HG03139 (cell line): ENCODE measurements around the gene VPS26C.
A peak's percentile ranks its signal among the peaks of the same experiment; 100 is the strongest.
"Not testable (repeated sequence)": the region's sequence is repeated elsewhere in the genome, so short reads cannot be mapped to it uniquely, and the experiment has no call there.

ENCODE experiments used
- ATAC-seq: cut with Tn5 transposase; IDR thresholded peaks from one replicate; pipeline ENCODE4 v1.9.1; 2021; ENCODE audit not compliant: unreplicated experiment

Gene VPS26C

DNA sequence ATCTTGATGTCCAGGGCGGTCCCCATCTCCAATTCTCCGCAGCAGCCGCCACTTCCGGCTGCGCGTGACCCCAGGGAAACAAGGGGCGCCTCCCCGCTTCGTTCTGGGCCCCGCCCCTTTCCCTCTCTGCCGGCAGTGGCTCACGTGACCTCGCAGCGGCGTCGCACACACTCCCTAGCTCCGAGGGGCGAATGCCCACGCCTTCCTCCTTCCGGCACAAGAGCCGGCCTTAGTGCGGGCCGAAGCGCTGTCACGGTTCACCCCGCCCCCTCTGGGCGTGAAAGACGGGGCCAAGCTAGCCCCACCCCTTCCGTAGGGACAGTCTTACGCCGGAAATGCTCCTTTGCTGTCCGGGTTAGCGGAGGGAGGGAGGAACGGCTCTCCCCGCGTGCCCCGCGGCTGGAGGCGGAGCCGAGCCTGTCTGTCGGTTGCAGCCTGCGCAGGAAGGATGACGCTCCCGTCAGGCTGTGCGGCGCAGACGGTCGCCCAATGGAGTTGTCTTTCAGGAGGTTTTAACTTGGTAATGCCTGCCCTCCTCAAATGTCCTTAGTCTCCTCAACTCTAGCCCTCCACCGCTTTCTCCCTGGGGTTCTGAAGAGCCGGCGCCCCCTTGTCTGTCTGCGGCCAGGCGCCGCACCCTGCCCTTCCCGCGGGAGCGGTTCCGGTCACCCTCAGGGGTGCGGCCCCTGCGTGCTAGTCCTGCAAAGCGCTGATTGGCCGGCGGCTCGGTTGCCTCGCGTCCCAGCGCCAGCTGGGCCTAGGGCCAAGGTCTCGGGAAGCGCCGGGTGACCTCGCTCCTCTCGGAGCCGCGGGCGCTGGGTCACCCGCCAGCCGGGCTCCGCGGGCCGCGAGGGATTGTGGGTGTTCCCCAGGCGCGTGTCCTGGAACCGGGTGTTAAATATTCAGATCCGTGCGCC is at the start of gene VPS26C:
Gene VPS26C (minus strand): TSS at position 66 of the 917 bp plus-strand sequence. CDS start 40 bp downstream, at position 26.
- ATAC-seq, result peak; percentile 85

DNA sequence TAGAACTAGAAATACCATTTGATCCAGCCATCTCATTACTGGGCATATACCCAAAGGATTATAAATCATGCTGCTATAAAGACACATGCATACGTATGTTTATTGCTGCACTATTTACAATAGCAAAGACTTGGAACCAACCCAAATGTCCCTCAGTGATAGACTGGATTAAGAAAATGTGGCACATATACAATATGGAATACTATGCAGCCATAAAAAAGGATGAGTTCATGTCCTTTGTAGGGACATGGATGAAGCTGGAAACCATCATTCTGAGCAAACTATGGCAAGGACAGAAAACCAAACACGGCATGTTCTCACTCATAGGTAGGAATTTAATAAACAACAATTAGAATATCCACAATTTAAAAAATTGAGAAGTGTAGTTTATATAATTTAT is 48.9 kb upstream of the VPS26C start:
- ATAC-seq, result not testable (repeated sequence)

DNA sequence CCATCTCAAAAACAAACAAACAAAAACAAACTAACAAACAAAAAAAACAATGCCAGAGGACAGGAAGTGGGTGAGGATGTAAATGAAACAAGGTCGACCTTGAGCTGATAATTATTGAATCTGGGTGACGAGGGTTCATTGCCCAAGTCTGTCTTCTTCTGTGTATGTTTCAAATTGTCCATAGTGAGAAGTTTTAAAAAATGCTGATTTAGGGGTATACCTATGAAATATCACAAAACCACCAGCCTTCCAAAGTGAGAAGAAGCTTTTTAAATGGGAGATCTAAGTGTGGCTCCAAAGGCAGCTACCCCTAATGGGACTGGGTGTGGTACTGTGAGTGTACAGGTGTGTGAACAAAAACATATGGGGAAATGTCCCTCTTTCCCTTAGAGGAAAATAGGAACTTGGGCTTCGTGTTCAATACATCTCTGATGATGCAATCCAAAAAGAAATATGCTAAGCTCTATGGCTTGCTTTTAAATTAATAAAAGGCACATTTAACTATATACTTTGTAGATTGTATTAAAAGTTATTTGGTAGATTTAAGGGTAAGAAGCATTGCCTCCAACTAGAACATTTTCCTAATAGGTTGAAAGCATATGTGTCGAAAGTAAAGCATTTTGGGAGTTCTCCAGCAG is 33.1 kb upstream of the VPS26C start:
- no peak for ATAC-seq

DNA sequence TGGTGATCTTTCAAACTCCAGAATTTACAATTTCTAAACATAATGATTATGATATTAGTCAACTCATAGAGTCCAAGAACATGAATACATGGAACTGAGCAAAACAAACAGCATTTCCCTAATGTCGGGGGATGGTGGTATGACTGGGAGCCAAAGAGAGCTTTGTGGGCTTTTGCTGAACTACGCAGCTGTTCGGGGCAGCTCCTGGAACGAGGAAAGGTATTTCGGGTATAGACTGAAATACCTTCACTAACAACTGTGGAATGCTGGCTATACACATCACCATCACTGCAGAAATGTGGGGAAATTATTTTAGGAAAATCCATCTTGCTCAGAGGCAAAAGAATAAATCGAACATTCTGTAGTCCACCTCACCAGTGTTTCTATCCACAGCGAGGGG is 30.2 kb upstream of the VPS26C start:
- no peak for ATAC-seq

DNA sequence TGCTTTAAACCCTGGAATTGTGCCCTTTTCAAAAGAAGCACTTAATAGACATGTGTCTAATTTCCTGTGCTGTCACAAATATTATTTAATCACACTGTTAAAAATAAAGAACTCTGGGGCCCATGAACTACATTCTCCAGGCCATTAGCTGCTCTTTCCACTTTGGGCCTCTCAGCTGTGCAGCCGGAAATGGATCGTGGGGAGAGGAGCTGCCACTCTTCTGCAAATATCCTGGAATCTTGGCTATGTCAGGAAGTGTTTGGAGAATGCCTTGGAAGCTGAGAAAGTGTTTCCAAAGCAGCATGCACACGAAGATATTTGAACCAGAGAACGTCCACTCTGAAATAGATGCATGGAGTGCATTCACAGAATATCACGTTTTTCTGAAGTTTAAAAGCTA is 27.5 kb upstream of the VPS26C start:
- no peak for ATAC-seq

DNA sequence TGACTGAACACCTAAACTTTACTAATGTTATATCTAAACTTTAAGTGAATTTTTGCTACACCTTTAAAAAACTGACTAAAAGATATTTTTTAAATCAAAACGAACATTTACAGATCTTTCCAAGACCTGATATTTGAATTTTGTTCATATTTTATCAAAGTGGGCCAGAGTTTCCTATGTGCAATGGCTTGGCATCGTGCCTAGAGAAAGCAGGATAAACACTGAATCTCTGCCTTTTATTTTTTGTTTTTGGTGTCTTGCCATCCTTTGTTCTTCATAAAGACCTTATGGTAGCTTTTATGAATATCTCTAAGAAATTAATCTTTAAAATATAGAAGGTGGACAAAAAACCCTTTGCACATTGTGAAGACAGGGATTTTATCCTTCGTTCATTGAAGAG is 25.8 kb upstream of the VPS26C start:
- ATAC-seq, result no peak

DNA sequence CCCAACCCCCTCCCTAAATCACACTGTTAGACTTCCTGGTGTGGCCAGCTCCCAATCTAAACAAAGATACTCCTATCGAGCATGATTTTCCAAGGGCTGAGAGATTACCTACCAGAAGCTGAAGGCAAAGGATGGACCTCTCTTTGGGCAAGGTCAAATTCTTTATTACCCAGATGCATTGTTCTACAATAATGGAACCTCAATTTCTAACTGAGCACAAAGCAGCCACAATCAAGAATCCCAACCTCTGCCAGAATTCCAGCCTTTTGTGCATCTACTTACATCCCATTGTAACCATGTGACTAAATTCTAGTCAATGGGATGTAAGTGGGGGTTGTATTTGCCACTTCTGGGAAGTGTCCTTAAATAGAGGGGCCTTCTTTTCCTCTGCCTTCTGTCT is 24.9 kb upstream of the VPS26C start:
- no peak for ATAC-seq

DNA sequence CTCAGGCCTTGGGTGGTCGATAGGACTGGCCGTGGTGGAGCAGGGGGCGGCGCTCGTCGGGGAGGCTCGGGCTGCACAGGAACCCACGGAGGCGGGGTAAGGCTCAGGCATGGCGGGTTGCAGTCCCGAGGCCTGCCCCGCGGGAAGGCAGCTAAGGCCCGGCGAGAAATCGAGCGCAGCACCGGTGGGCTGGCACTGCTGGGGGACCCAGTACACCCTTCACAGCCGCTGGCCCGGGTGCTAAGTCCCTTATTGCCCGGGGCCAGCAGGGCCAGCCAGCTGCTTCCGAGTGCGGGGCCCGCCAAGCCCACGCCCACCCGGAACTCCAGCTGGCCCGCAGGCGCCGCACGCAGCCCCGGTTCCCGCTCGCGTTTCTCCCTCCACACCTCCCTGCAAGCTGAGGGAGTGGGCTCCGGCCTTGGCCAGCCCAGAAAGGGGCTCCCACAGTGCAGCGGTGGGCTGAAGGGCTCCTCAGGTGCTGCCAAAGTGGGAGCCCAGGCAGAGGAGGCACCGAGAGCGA is 16.1 kb upstream of the VPS26C start:
- not testable (repeated sequence) for ATAC-seq

DNA sequence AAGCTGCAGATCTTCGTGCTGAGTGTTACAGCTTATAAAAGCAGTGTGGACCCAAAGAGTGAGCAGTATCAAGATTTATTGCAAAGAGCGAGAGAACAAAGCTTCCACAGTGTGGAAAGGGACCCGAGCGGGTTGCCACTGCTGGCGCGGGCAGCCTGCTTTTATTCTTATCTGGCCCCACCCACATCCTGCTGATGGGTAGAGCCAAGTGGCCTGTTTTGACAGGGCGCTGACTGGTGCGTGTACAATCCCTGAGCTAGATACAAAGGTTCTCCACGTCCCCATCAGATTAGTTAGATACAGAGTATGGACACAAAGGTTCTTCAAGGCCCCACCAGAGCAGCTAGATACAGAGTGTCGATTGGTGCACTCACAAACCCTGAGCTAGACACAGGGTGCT is 15.5 kb upstream of the VPS26C start:
- not testable (repeated sequence) for ATAC-seq

DNA sequence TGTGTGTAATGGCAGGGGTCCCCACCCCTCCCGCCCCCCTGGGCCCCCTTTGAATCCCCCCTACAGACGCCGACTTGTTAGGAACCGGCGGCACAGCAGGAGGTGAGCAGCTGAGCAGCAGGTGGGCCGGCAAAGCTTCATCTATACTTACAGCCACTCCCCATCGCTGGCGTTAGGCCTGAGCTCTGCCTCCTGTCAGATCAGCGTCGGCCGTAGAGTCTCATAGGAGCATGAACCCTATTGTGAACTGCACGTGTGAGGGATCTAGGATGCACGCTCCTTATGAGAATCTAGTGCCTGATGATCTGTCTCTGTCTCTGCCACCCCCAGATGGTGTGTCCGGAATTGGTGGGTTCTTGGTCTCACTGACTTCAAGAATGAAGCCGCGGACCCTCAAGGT is 14.9 kb upstream of the VPS26C start:
- no peak for ATAC-seq

DNA sequence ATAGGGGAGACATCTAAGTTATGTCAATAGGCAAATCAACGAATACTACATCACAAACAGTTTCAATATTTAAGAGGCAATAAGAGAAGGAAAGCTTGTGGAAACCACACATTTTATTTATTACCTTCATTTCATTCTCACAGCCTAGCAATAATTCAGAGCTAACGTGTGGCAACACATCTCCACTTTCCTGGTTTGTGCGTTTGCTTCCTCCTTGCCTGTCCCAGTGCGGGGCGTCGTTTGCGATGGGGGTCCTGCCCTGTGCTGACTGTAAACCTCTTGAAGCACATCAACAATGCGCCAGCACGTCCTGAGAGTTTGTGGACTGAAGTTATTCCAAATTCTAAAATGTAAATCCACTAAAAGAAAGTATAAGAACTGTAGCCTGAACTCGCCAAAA is 14.4 kb upstream of the VPS26C start:
- no peak for ATAC-seq

DNA sequence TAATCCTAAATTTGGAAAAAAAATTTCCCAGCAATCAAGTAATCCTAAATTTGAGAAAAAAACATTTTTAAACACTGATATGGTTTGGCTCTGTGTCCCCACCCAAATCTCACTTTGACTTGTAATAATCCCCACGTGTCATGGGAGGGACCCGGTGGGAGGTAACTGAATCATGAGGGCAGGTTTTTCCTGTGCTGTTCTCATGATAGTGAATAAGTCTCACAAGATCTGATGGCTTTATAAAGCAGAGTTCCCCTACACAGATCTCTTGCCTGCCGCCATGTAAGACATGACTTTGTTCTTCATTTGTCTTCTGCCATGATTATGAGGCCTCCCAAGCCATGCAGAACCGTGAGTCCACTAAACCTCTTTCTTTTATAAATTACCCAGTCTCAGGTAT is 12.1 kb upstream of the VPS26C start:
- ATAC-seq, result not testable (repeated sequence)

DNA sequence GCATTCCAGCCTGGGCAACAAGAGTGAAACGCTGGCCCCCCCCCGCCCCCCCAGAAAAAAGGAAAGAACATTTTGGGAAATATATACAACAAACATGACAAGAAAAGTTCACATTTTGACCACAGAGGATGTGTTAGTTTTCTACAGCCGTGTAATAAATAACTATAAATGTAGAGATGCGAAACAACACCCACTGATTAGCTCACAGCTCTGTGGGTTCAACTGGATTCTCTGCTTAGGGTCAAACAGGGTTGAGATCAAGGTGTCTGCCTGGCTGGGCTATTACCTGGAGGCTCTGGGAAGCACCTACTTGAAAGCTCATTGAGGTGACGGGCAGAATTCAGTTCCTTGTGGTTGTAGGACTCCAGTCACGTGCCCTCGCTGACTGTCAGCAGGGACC is 11.1 kb upstream of the VPS26C start:
- ATAC-seq, result no peak

DNA sequence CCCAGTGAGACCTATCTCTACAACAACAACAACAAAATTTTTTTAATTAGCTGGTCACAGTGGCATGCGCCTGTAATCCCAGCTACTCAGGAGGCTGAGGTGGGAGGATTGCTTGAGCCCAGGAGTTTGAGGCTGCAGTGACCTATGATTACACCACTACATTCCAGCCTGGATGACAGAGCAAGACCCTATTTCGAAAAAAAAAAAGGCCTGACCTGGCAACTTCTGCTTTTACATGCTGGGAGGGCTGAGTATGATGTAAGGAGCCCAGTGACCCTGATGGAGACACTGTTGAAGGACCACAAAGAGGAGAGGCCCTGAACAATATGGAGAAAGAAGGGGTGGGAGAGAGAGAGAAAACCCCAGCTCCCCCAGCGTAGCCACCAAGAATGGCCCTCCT is 9.2 kb upstream of the VPS26C start:
- ATAC-seq, result no peak

DNA sequence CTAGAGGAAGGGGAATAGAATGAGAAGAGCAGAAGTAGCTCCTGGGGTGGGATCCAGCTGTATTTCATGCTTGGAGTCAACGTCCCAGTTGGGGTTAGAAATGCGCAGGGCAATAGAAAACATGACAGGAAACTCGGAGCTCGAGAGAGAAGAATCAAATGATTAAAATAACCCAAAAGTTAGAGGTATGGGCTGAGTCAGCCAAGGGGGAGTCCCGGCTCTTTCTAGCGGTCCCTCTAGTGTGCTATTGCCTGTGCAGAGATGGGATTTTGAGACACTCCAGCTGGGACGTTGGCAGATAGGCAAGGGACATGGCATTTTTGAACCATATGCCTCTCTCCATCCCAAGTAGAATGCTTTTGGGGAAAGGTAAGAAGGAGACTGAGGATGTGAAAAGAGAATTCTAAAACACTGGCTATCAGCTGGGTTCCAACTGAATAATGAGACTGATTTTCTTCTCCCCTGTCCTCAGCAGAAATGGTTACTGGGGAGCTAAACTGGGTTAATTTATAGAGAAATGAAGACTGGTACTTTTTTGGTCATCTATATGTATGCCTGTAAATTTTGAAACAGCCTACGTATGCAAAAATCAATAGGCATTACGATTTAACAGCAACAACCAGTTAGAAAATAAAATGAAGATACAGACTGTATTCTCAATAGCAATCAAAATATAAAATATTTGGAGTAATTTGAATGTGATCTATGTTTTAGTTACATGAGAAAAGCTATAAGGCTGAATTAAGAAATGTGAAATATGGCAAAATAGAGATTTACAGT is 7.0 kb upstream of the VPS26C start:
- ATAC-seq, result no peak

DNA sequence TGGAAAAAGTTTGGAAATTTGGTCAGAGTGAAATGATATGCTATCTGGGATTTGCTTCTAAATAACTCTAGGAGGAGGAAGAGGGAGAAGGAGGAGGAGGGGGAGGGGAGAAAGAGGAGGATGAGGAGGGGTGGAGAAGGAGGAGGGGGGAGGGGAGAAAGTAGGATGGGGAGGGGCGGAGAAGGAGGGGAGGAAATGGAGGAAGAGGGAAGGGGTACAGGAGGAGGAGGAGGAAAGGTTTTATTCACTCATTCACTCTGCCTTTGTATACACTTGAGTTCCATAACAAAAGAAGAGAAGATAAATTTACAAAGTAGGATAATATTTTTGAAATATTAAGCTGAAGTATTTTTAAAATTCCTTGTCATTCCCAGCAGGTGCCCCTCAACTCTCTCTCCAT is 6.3 kb upstream of the VPS26C start:
- no peak for ATAC-seq

DNA sequence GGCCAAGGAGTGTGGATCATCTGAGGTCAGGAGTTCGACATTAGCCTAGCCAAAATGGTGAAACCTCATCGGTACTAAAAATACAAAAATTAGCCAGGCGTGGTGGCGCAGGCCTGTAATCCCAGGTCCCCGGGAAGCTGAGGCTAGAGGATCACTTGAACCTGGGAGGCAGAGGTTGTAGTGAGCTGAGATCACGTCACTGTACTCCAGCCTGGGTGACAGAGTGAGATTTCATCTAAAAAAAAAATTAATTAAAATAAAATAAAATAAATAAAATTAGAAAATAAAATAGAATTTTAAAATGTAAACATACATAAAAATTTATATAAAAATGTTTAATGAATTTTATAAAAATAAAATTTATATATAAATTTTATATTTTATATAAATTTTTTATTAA is 5.8 kb upstream of the VPS26C start:
- ATAC-seq, result no peak

DNA sequence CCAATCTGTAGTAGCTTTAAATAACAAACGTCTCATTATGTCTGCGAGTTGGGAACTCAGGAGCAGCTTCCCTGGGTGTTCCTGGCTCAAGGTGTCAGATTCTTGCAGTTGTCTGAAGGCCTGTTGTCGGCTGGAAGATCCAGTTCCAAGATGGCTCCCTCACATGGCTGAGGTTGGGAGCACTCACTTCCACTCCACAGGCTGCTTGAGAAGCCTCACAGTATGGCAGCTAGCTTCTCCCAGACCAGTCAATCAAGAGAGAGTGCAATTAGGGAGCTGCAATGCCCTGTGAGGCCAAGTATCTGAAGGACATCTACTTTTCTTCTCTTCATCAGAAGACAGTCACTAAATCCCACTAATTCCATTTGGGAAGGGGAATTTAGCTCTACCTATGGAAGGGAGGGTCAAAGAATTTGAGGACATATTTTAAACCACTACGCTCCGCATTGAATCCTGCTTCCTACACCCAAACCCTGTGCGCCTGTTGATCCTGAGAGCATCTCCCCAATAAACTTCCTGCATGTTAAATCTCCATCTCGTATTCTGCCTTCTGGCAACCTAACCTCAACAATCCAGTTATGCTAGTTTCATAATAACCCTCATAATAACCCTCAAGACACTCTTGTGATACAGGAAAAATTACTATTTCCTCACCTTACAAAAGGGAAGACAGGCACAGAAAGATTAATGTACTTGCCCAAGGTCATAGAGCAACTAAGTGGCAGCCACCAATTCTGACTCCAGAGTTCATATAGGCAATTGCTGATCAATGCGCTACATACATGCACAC is 3.6 kb upstream of the VPS26C start:
- ATAC-seq, result no peak

DNA sequence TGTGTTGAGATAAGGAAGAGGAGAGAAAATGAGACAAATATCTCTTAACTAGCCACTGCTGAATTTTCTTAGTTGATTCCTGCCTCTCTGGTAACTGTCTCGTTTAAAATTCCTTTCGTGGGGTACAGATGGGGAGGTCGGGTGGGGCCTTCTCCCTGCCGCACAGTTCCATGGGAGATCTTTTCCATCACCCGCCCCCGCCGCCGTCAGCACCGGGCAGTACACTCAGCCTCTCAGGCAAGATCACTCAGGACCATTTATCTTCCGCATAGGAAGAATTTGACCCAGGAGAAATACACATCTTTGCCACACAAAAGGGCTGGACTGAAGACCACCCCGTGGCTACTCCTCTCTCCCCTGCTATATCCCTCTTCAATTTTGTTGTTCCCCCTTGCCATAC is 2.3 kb upstream of the VPS26C start:
- no peak for ATAC-seq

DNA sequence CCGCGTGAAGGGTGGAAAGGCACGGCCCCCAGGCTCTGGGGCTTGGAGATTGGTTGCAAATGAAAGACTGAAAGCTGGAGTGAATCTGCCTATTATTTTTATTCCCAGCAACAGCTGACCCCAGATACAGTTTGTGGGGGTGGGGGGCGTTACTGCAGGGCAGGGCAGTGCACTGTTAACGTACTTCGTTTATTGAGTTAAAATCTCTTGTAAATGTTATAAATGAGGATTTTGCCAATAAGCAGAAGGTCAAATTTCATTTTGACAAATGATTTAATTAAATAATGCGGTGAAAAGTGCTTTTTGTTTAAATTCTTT is 1.0 kb upstream of the VPS26C start:
- ATAC-seq, result no peak
